ENCODE data around the gene IL32. TPM values are rescaled to one million over a fixed set of nuclear protein-coding genes. Genes with fewer than 3 reads are reported as not detected.

The IL32 gene
- total RNA-seq, 4 donors from 2014 or later, result 8.4 to 21.1 (median 13.1) TPM

DNA sequence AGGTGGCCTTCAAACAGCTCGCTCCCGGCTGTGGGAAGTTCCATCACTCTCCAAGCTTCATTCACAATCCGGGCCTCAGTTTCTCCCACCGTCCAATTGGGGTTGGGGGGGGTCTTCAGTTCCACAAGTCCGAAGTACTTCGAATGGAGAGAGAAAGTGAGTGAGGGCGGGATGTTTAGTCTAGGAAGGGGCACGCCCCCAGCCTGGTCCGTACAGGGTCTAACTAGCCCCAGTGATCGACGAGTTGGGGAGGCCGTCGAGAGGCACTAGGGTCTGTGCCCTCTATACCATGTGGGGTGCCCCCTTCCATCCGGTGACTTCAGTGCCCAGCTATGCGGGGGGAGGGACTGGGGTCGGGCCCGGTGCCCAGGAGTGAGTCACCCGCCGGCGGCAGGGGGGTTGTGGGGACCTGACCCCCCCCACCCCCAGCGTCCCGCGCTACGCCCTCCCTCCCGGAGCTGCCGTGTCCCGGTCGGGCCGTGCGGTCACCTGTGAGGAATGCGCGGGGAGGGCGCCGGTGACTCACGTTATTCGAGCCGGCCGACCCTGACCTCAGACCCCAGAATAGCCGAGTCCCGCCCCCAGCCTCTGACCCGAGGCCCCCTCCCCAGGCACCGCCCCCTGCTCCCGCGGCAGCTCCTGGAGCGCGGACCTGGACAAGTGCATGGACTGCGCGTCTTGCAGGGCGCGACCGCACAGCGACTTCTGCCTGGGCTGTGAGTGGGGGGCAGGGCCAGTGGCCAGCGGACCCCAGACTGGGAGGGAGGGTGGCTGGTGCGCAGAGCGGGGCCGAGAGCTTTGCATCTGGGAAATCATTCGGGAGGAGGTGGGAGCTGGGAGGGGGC is 44.6 kb upstream of the IL32 start:
- TF ChIP-seq, protein P1, sequence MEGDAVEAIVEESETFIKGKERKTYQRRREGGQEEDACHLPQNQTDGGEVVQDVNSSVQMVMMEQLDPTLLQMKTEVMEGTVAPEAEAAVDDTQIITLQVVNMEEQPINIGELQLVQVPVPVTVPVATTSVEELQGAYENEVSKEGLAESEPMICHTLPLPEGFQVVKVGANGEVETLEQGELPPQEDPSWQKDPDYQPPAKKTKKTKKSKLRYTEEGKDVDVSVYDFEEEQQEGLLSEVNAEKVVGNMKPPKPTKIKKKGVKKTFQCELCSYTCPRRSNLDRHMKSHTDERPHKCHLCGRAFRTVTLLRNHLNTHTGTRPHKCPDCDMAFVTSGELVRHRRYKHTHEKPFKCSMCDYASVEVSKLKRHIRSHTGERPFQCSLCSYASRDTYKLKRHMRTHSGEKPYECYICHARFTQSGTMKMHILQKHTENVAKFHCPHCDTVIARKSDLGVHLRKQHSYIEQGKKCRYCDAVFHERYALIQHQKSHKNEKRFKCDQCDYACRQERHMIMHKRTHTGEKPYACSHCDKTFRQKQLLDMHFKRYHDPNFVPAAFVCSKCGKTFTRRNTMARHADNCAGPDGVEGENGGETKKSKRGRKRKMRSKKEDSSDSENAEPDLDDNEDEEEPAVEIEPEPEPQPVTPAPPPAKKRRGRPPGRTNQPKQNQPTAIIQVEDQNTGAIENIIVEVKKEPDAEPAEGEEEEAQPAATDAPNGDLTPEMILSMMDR (IDR thresholded peaks at IDR 0.05; ENCODE audit: low read depth), result no peak

DNA sequence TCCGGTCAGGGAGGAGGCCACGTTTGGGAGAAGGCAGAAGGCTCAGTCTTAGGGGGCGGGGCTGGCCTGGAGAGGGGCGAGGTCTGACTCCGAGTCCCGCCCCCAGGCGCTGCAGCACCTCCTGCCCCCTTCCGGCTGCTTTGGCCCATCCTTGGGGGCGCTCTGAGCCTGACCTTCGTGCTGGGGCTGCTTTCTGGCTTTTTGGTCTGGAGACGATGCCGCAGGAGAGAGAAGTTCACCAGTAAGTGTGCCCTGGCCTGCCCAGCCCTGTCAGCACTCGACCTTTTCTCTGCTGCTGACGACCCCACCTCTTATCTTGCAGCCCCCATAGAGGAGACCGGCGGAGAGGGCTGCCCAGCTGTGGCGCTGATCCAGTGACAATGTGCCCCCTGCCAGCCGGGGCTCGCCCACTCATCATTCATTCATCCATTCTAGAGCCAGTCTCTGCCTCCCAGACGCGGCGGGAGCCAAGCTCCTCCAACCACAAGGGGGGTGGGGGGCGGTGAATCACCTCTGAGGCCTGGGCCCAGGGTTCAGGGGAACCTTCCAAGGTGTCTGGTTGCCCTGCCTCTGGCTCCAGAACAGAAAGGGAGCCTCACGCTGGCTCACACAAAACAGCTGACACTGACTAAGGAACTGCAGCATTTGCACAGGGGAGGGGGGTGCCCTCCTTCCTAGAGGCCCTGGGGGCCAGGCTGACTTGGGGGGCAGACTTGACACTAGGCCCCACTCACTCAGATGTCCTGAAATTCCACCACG is 43.8 kb upstream of the IL32 start:
- TF ChIP-seq, protein P1 (IDR thresholded peaks at IDR 0.05; ENCODE audit: low read depth), result no peak

DNA sequence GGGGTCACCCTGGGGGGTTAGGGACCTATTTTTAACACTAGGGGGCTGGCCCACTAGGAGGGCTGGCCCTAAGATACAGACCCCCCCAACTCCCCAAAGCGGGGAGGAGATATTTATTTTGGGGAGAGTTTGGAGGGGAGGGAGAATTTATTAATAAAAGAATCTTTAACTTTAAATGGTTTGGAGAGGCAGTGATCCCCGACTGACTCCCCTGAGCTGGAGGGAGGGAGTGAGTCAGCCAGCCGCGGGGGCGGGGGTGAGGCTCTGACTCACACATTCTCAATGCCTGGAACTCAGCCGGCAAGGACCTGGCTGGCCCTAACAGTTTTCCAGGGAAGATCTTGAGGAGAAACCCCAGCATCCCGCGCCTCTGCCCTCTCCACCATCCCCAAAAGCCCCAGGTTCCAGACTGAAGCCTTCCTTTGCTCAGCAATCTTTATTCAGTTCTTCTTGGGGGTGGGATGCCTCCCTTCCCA is 43.2 kb upstream of the IL32 start:
- TF ChIP-seq, protein P1 (IDR thresholded peaks at IDR 0.05; ENCODE audit: low read depth), result no peak

DNA sequence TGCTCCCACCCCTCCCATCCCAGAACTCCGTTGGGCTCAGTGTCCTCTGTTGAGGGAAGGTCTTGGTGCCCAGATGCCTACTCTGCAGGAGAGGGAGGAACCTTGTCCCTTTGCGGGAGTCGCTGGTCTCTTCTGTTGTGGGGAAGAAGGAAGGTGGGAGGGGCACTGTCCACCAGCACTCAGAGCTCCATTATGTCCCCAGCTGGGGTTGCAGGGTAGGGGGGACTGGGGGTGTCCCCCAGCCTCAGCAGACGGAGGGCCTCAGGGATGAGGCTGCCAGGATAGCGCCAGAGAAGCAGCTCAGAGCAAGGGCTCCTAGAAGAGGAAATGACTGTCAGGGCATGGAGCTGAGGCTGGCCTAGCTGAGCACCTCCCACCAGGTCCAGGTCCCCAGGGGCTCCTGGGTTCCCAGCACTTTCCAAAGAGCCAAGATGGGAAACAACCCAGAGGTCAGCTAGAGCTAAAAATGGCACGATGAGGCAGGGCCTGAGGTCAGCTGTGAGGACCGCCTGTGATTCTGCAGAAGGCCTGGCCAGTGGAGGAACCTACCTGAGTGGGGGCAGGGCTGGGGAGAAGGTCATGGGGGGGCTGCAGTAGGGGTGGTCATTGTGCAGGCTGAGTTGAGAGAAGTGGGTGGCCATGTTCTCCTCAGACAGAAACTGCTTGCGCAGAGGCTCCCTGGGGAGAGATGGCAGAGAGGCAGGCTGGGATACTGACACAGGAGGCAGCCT is 42.6 kb upstream of the IL32 start:
- TF ChIP-seq, protein P1 (IDR thresholded peaks at IDR 0.05; ENCODE audit: low read depth), result no peak

DNA sequence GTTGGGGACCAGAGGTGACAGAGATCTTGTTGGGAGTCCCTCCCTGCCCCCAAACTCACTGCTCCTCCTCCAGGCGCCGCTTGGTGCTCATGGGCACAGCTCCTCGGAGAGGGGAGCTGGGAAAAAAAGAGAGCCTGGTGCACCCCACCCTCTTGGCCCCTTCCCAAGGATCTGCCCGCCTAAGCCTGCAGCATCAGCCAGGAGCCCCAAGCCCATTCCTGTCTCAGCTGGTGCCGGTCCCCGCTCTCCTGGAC is 42.1 kb upstream of the IL32 start:
- TF ChIP-seq, protein P1 (IDR thresholded peaks at IDR 0.05; ENCODE audit: low read depth), result no peak

DNA sequence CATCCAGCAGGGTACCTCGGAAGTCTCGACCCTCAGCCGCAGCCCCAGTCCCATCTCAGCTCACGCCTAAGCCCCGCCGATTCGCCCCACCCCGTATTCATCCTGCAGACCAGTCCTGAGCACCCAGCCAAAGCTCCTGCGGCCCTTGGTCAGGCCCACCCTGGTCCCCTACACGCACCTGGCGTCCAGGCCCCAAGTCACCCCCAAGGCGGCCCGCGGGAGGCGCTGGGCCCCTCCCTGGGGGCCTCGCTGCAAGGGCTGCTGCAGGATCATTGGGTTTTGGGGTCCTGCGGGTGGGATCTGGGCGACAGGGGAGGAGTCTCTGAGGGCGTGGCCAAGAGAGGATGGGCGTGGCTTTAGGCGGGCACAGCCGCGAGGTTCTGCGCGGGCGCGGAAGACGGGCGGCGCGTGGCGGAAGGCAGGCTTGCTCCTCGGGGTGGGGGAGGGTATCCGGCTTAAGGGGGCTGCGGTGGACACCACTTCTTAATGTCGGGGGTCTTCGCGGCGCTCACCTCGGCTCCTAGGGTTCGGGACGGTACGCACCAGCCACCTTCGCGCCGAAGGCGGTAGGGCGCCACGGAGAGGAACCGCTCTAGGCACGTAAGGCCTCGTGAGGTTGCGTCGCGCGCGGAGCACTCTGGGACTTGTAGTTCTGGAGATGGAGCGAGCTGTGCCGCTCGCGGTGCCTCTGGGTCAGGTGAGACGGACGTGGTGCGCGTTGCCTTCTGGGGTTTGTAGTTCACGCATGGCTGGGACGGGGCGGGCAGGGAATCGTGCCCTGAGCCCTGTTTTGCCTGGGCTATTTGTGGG is 41.6 kb upstream of the IL32 start, which contains the start of the genes HCFC1R1 and THOC6:
HCFC1R1 (minus strand) TSS at position 274 of the 810 bp plus-strand sequence; CDS start at position 273, 1 bp downstream.
THOC6 (plus strand) TSS at position 367 of the 810 bp plus-strand sequence; CDS start at position 659, 292 bp downstream.
- TF ChIP-seq, protein P1 (IDR thresholded peaks at IDR 0.05; ENCODE audit: low read depth), result no peak

Data from subcutaneous adipose tissue (tissue), 4 donors.